ENCODE results near the gene STEAP1. TPM values are rescaled to one million over a fixed set of nuclear protein-coding genes. Genes with fewer than 3 reads are reported as not detected.
"Not testable (repeated sequence)": the region's sequence is repeated elsewhere in the genome, so short reads cannot be mapped to it uniquely, and the experiment has no call there.

Gene STEAP1
- total and polyA plus RNA-seq, 4 donors = 20.0 to 37.1 (median 29.6) TPM

DNA sequence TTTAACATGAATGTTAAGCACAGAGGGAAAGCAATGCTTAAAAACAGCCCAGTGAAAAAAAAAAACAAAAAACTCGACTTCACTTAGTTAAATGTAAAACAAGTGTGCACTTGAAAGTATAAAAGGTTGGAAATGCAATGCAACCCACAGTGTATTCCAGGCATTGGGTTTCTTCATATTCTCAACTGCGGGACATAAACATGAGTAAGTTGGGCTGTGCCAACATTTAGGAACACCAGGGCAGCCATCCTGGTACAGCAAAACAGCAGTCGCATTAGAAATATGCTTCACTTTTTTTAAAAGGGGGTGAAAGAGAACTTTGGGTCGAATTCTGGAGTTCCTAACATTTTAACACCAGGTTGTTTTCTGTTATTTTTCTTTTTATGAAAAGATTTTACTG lies 937 bp downstream of the STEAP1 start (continued):
- TF ChIP-seq HNF4A (conservative IDR thresholded peaks at IDR 0.05) (no peak), RAD21 (IDR thresholded peaks at IDR 0.05) (no peak), FOXA2 (IDR thresholded peaks at IDR 0.05) (no peak), EGR1 (IDR thresholded peaks at IDR 0.05; ENCODE audit: low read depth in 2 of 2) (no peak), HNF4G (IDR thresholded peaks at IDR 0.05) (no peak), GABPA (IDR thresholded peaks at IDR 0.05 in 1 of 2, conservative IDR thresholded peaks at IDR 0.05 in 1 of 2) (no peak)

DNA sequence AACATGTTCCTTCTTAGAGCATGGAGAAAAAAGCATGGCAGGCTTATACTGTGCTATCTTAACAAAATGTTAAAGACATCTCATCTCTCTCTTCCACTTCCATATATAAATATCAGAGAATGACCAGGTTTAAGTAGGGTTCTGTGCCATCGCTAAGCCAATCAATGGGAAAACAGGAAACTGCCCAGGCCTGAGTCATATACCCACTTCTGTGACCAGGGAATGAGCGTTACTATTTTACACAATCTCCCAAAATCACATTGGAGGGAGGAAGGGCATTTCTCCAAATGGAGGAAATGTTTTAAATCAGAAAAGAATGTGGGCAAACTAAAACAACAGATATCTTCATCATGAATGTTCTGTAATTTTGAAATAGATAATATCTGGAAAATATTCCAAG lies 3.1 kb downstream of the STEAP1 start:
- WGBS = 92% methylated on average over 2 of the region's 2 CpGs
- not testable (repeated sequence) for H3K27me3 ChIP-seq (ENCODE audit: control insufficient read depth in 4 of 4, insufficient read depth in 4 of 4, low read length in 3 of 4); DNase-seq (ENCODE audit: low spot score); H3K9ac ChIP-seq (ENCODE audit: low read depth in 1 of 2, low read length in 2 of 2); H3K4me1 ChIP-seq (ENCODE audit: control insufficient read depth in 4 of 4, insufficient read depth in 4 of 4, low read length in 3 of 4); H3K36me3 ChIP-seq (ENCODE audit: control insufficient read depth in 4 of 4, insufficient read depth in 3 of 4, low read depth in 1 of 4, low read length in 3 of 4); H3K27ac ChIP-seq (ENCODE audit: low read depth in 1 of 2, low read length in 2 of 2); H3K9me3 ChIP-seq (ENCODE audit: control insufficient read depth in 4 of 4, low read length in 3 of 4); H3K4me3 ChIP-seq (ENCODE audit: low read depth in 1 of 3, low read length in 3 of 3)

DNA sequence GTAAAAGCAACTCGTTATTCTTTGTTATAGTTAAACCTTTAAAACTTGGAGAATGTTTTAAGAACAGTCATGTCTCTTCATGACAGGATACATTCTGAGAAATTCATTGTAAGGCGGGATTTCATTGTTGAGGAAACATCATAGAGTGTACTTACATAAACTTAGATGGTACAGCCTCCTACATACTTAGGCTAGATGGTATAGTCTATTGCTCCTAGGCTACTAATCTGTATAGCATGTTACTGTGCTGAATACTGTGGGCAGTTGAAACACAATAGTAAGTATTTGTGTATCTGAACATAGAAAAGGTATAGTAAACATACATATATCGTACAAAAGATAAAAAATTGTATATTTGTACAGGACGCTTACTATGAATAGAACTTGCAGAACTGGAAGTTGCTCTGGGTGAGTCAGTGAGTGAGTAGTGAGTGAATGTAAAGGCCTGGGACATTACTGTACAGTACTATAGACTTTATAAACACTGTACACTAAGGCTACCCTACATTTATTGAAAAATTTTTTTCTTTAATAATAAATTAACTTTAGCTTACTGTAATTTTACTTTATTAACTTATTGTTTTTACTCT lies 3.6 kb downstream of the STEAP1 start:
- not testable (repeated sequence) for DNase-seq (ENCODE audit: low spot score); H3K27me3 ChIP-seq (ENCODE audit: control insufficient read depth in 4 of 4, insufficient read depth in 4 of 4, low read length in 3 of 4); H3K4me3 ChIP-seq (ENCODE audit: low read depth in 1 of 3, low read length in 3 of 3); H3K36me3 ChIP-seq (ENCODE audit: control insufficient read depth in 4 of 4, insufficient read depth in 3 of 4, low read depth in 1 of 4, low read length in 3 of 4); H3K9me3 ChIP-seq (ENCODE audit: control insufficient read depth in 4 of 4, low read length in 3 of 4); H3K4me1 ChIP-seq (ENCODE audit: control insufficient read depth in 4 of 4, insufficient read depth in 4 of 4, low read length in 3 of 4); H3K9ac ChIP-seq (ENCODE audit: low read depth in 1 of 2, low read length in 2 of 2); H3K27ac ChIP-seq (ENCODE audit: low read depth in 1 of 2, low read length in 2 of 2)
- 82% methylated on average over 3 of the region's 4 CpGs for WGBS

DNA sequence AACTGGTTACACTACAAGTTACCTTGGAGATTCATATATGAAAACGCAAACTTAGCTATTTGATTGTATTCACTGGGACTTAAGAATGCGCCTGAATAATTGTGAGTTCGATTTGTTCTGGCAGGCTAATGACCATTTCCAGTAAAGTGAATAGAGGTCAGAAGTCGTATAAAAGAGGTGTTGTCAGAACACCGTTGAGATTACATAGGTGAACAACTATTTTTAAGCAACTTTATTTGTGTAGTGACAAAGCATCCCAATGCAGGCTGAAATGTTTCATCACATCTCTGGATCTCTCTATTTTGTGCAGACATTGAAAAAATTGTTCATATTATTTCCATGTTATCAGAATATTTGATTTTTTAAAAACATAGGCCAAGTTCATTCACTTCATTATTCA lies 9.3 kb downstream of the STEAP1 start:
- H3K9ac ChIP-seq (ENCODE audit: low read depth in 1 of 2, low read length in 2 of 2) = no peak overlapping the region
- TF ChIP-seq HNF4G (IDR thresholded peaks at IDR 0.05) = no peak
- peak; percentile 21 for TF ChIP-seq YY1 (IDR thresholded peaks at IDR 0.05)
- TF ChIP-seq GABPA (IDR thresholded peaks at IDR 0.05 in 1 of 2, conservative IDR thresholded peaks at IDR 0.05 in 1 of 2) = no peak
- no peak for TF ChIP-seq RAD21 (IDR thresholded peaks at IDR 0.05)
- TF ChIP-seq EGR1 (IDR thresholded peaks at IDR 0.05; ENCODE audit: low read depth in 2 of 2) = no peak
- no peak for TF ChIP-seq NR2F2 (IDR thresholded peaks at IDR 0.05)
- no peak for TF ChIP-seq TAF1 (conservative IDR thresholded peaks at IDR 0.05)
- TF ChIP-seq, protein P1, sequence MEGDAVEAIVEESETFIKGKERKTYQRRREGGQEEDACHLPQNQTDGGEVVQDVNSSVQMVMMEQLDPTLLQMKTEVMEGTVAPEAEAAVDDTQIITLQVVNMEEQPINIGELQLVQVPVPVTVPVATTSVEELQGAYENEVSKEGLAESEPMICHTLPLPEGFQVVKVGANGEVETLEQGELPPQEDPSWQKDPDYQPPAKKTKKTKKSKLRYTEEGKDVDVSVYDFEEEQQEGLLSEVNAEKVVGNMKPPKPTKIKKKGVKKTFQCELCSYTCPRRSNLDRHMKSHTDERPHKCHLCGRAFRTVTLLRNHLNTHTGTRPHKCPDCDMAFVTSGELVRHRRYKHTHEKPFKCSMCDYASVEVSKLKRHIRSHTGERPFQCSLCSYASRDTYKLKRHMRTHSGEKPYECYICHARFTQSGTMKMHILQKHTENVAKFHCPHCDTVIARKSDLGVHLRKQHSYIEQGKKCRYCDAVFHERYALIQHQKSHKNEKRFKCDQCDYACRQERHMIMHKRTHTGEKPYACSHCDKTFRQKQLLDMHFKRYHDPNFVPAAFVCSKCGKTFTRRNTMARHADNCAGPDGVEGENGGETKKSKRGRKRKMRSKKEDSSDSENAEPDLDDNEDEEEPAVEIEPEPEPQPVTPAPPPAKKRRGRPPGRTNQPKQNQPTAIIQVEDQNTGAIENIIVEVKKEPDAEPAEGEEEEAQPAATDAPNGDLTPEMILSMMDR (IDR thresholded peaks at IDR 0.05; ENCODE audit: low read depth, low read length, missing input control) = no peak
- peak in 1 of 2 donors; percentile 32 for TF ChIP-seq JUND (IDR thresholded peaks at IDR 0.05)
- no peak for TF ChIP-seq FOXA2 (IDR thresholded peaks at IDR 0.05)
- TF ChIP-seq RXRA (IDR thresholded peaks at IDR 0.05) = peak; percentile 7 to 36
- TF ChIP-seq FOXA1 (IDR thresholded peaks at IDR 0.05) = no peak
- no peak for TF ChIP-seq MAX (IDR thresholded peaks at IDR 0.05)
- TF ChIP-seq SP1 (IDR thresholded peaks at IDR 0.05) = no peak
- TF ChIP-seq ZBTB33 (IDR thresholded peaks at IDR 0.05) = no peak
- TF ChIP-seq HNF4A (conservative IDR thresholded peaks at IDR 0.05) = peak in 1 of 2 donors; percentile 7
- TF ChIP-seq, protein P2, sequence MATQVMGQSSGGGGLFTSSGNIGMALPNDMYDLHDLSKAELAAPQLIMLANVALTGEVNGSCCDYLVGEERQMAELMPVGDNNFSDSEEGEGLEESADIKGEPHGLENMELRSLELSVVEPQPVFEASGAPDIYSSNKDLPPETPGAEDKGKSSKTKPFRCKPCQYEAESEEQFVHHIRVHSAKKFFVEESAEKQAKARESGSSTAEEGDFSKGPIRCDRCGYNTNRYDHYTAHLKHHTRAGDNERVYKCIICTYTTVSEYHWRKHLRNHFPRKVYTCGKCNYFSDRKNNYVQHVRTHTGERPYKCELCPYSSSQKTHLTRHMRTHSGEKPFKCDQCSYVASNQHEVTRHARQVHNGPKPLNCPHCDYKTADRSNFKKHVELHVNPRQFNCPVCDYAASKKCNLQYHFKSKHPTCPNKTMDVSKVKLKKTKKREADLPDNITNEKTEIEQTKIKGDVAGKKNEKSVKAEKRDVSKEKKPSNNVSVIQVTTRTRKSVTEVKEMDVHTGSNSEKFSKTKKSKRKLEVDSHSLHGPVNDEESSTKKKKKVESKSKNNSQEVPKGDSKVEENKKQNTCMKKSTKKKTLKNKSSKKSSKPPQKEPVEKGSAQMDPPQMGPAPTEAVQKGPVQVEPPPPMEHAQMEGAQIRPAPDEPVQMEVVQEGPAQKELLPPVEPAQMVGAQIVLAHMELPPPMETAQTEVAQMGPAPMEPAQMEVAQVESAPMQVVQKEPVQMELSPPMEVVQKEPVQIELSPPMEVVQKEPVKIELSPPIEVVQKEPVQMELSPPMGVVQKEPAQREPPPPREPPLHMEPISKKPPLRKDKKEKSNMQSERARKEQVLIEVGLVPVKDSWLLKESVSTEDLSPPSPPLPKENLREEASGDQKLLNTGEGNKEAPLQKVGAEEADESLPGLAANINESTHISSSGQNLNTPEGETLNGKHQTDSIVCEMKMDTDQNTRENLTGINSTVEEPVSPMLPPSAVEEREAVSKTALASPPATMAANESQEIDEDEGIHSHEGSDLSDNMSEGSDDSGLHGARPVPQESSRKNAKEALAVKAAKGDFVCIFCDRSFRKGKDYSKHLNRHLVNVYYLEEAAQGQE (IDR thresholded peaks at IDR 0.05) = no peak
- no peak for TF ChIP-seq ATF3 (IDR thresholded peaks at IDR 0.05)
- no peaks in the 10 kb centered on the region for H3K9me3 ChIP-seq (ENCODE audit: control insufficient read depth in 4 of 4, low read length in 3 of 4)
- 73% methylated on average over 5 of the region's 5 CpGs for WGBS
- no peaks in the 10 kb centered on the region for H3K4me1 ChIP-seq (ENCODE audit: control insufficient read depth in 4 of 4, insufficient read depth in 4 of 4, low read length in 3 of 4)
- peaks cover 0 to 4% (median 0%) of the 10 kb centered on the region in 4 donors for H3K36me3 ChIP-seq (ENCODE audit: control insufficient read depth in 4 of 4, insufficient read depth in 3 of 4, low read depth in 1 of 4, low read length in 3 of 4)
- H3K4me3 ChIP-seq (ENCODE audit: low read depth in 1 of 3, low read length in 3 of 3) = no peak overlapping the region
- no peaks in the 10 kb centered on the region for H3K27me3 ChIP-seq (ENCODE audit: control insufficient read depth in 4 of 4, insufficient read depth in 4 of 4, low read length in 3 of 4)
- H3K27ac ChIP-seq (ENCODE audit: low read depth in 1 of 2, low read length in 2 of 2) = no peak overlapping the region
- DNase-seq (ENCODE audit: low spot score) = no peak
